GM12891 (cell line): ENCODE measurements around the gene PTPRQ.

ENCODE experiments used
- POLR2A ChIP-seq: IDR thresholded peaks from 2 replicates; pipeline ENCODE4 v1.6.1; 2011; ENCODE audit warnings: low read depth, low read length, control low read depth
- POLR2AphosphoS5 ChIP-seq: IDR thresholded peaks from 2 replicates; pipeline ENCODE4 v1.6.1; 2011; ENCODE audit warnings: low read depth, low read length, control low read depth
- TAF1 ChIP-seq: IDR thresholded peaks from 2 replicates; pipeline ENCODE4 v1.6.1; 2011; ENCODE audit warnings: low read depth, low read length, control low read depth

DNA sequence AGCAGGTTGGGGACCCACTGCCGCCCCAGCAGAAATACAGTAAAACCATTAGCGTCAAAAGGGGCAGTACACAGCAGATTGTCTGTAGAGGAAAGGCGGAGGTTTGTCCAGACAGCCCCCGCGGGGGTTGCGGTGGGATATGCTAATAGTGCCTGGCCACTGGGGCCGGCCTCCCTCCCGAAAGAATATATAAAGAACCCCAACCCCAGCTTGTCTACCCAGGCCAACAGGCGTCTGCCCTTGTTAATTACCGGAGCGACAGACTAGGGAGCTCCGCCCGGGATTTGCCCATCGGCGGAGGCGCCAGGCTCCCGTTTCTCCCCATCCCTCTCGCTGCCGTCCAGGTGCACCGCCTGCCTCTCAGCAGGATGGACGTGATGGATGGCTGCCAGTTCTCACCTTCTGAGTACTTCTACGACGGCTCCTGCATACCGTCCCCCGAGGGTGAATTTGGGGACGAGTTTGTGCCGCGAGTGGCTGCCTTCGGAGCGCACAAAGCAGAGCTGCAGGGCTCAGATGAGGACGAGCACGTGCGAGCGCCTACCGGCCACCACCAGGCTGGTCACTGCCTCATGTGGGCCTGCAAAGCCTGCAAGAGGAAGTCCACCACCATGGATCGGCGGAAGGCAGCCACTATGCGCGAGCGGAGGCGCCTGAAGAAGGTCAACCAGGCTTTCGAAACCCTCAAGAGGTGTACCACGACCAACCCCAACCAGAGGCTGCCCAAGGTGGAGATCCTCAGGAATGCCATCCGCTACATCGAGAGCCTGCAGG, 272.8 kb downstream of the PTPRQ start, which contains the start of gene MYF5:
- TF ChIP-seq POLR2A (no peak), POLR2AphosphoS5 (no peak), TAF1 (no peak)
